AG09319 (cell line): Measurements from ENCODE around the gene CA10.

ENCODE experiments used
- DNase-seq: peaks from one replicate; pipeline ENCODE4 v3.0.0-alpha.2; 2010; ENCODE audit warnings: low read depth; ENCODE audit errors: extremely low read depth
- CTCF ChIP-seq: IDR thresholded peaks from 2 replicates; pipeline ENCODE4 v1.5.1; 2011; ENCODE audit warnings: low read depth, mild to moderate bottlenecking, inconsistent platforms, low read length, moderate library complexity

CA10 gene

GRCh38 chr17:51846566-51846965, 311.9 kb downstream of the CA10 start:
- DNase-seq, result no peak
- TF ChIP-seq CTCF, result no peak

- DNase-seq, result no peak
- TF ChIP-seq CTCF, result no peak
These were observed 312.7 kb downstream of the CA10 start for GRCh38 chr17:51845776-51846175.

DNA sequence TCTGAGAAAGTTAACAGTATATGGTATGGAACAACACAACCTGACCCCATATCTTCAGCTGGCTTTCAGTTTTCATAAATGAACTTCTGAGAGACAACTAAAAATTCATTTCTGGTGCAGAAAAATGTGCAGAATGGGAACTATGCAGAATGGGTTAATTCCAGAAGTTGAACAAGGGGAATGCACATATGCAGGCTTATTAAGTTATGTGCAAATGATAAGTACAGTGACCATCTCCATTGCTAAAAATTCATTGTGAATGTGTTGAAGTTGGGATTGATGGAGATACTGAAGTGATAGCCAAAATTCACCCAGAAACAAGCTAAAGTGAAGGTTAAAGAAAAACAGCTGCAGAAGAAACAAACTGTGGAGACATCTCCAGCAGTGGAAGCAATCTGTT, 315.8 kb downstream of the CA10 start:
- TF ChIP-seq CTCF, result no peak

GRCh38 chr17:51841669-51842068, 316.8 kb downstream of the CA10 start:
- DNase-seq, result no peak
- no peak for TF ChIP-seq CTCF

More for the DNA sequence above, 315.8 kb downstream of the CA10 start:
- DNase-seq, result no peak

DNA sequence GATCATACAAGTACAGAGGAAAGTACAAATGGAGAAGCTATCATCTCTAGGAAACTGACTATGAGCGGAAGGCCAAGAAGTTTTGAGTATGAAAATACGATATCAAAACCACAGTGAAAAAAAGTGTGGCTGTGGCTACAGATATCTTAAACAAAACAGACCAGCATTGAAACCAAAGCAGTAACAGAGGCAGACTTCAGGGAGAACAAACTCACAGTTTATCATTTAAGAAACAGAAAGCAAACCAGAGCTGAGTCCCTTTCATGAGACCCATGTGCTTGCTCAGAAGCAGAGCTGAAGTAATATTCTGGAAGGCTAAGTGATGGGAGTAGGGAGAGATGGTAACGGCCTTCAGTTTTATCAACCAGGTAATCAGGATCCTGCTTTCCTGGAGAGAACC, 317.8 kb downstream of the CA10 start:
- DNase-seq, result no peak
- TF ChIP-seq CTCF, result no peak

DNA sequence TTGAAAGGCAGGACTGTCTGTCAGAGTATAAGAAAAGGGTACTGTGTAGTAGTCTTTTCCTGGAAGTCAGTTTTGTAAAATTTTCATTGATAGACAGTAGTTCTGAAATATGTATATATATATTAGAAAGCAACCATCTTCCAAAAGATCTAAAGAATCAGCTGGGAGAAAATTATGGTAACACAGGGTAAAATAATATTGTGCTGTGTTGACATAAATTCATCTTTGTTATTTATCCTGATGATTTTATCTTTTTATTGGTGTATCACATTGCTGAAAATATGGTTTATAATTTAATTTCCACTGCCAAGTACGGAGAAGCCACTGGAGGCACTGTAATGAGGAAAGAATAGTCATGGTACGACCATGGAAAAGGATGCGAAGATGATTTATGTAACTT, 324.9 kb downstream of the CA10 start:
- no peak for TF ChIP-seq CTCF

GRCh38 chr17:51833045-51833444, 325.5 kb downstream of the CA10 start:
- no peak for TF ChIP-seq CTCF
- DNase-seq, result no peak

More for the DNA sequence above, 324.9 kb downstream of the CA10 start:
- no peak for DNase-seq
